HEK293 (cell line): Measurements from ENCODE around the gene NSMCE1.

Source experiments
- CTCF ChIA-PET: fragments of 350-600 bp; formaldehyde crosslinking; extraction: SDS; loops from one replicate; lab custom pipeline; 2021; ENCODE audit warnings: antibody characterized with exemption; lab: Yijun Ruan, JAX
- POLR2A ChIA-PET: fragments of 300-600 bp; formaldehyde crosslinking; extraction: SDS; loops from one replicate; lab custom pipeline; 2020; ENCODE audit warnings: antibody characterized with exemption, inconsistent platforms; lab: Yijun Ruan, JAX
- H3K27ac ChIP-seq: fragments of 200-500 bp; sonication (Bioruptor generic); 2 replicates; pipeline ENCODE4 v1.5.1; 2014; ENCODE audit warnings: low read depth, low read length, control low read depth, inconsistent platforms; ENCODE audit errors: extremely low read depth
- H3K36me3 ChIP-seq, 2 experiments: fragments of 200-500 bp in 1 of 2; sonication (Bioruptor generic) in 1 of 2; 1 replicate in 1 of 2; 2 replicates in 1 of 2; pipeline ENCODE4 v1.5.1; 2014 to 2017; ENCODE audit warnings: inconsistent platforms in 2 of 2, low read length in 2 of 2; ENCODE audit not compliant: control insufficient read depth in 2 of 2, insufficient read depth in 1 of 2
- H3K4me1 ChIP-seq: fragments of 200-500 bp; sonication (Bioruptor generic); 2 replicates; pipeline ENCODE4 v1.5.1; 2014; ENCODE audit warnings: mild to moderate bottlenecking, low read length, inconsistent platforms; ENCODE audit not compliant: control insufficient read depth, insufficient read depth
- H3K4me3 ChIP-seq: 2 replicates; pipeline ENCODE4 v1.5.1; 2011; ENCODE audit warnings: low read depth, mild to moderate bottlenecking, control low read depth, low read length, moderate library complexity
- H3K9me3 ChIP-seq: fragments of 200-500 bp; sonication (Bioruptor generic); 2 replicates; pipeline ENCODE4 v1.5.1; 2014; ENCODE audit warnings: low read depth, low read length, inconsistent platforms; ENCODE audit not compliant: control insufficient read depth, insufficient read depth
- HOXC10 ChIP-seq: sonication (generic); formaldehyde crosslinking; IDR thresholded peaks from 2 replicates; pipeline ENCODE4 v1.8.1; 2023; ENCODE audit warnings: mild to moderate bottlenecking, missing genetic modification reagents
- KLF1 ChIP-seq: fragments of 450-650 bp; formaldehyde crosslinking; IDR thresholded peaks from 2 replicates; pipeline ENCODE4 v1.5.1; 2016; ENCODE audit warnings: missing biosample characterization, missing genetic modification characterization
- MEIS1 ChIP-seq: sonication (generic); formaldehyde crosslinking; IDR thresholded peaks from 2 replicates; pipeline ENCODE4 v1.8.1; 2022; ENCODE audit warnings: missing genetic modification reagents, mild to moderate bottlenecking, borderline replicate concordance
- RBAK ChIP-seq: fragments of 450-650 bp; formaldehyde crosslinking; IDR thresholded peaks from 2 replicates; pipeline ENCODE4 v1.5.1; 2016; ENCODE audit warnings: missing biosample characterization, missing genetic modification characterization
- SP3 ChIP-seq: fragments of 450-650 bp; formaldehyde crosslinking; IDR thresholded peaks from 2 replicates; pipeline ENCODE4 v1.5.1; 2016; ENCODE audit warnings: missing biosample characterization, missing genetic modification characterization
- WT1 ChIP-seq: fragments of 450-650 bp; formaldehyde crosslinking; IDR thresholded peaks from 2 replicates; pipeline ENCODE4 v1.5.1; 2016; ENCODE audit warnings: missing biosample characterization, missing genetic modification characterization
- ZBTB1 ChIP-seq: fragments of 450-650 bp; formaldehyde crosslinking; IDR thresholded peaks from 2 replicates; pipeline ENCODE4 v1.5.1; 2016; ENCODE audit warnings: missing biosample characterization, missing genetic modification characterization
- ZBTB48 ChIP-seq: fragments of 450-650 bp; formaldehyde crosslinking; IDR thresholded peaks from 2 replicates; pipeline ENCODE4 v1.5.1; 2016; ENCODE audit warnings: missing biosample characterization, missing genetic modification characterization
- ZNF121 ChIP-seq: fragments of 450-650 bp; formaldehyde crosslinking; IDR thresholded peaks from 2 replicates; pipeline ENCODE4 v1.5.1; 2016; ENCODE audit warnings: missing biosample characterization, missing genetic modification characterization
- ZNF146 ChIP-seq: fragments of 450-650 bp; formaldehyde crosslinking; IDR thresholded peaks from 2 replicates; pipeline ENCODE4 v1.5.1; 2016; ENCODE audit warnings: missing biosample characterization, missing genetic modification characterization
- ZNF184 ChIP-seq: fragments of 450-650 bp; IDR thresholded peaks from 2 replicates; pipeline ENCODE4 v1.5.1; 2018; ENCODE audit warnings: missing biosample characterization, mild to moderate bottlenecking, missing genetic modification characterization
- ZNF248 ChIP-seq: fragments of 450-650 bp; formaldehyde crosslinking; IDR thresholded peaks from 2 replicates; pipeline ENCODE4 v1.5.1; 2017; ENCODE audit warnings: missing biosample characterization, missing genetic modification characterization
- ZNF501 ChIP-seq: fragments of 450-650 bp; formaldehyde crosslinking; IDR thresholded peaks from 2 replicates; pipeline ENCODE4 v1.5.1; 2016; ENCODE audit warnings: missing biosample characterization, missing genetic modification characterization
- ZNF561 ChIP-seq: fragments of 450-650 bp; IDR thresholded peaks from 2 replicates; pipeline ENCODE4 v1.5.1; 2018; ENCODE audit warnings: missing biosample characterization, missing genetic modification characterization, borderline replicate concordance
- ZNF600 ChIP-seq: fragments of 450-650 bp; formaldehyde crosslinking; IDR thresholded peaks from 2 replicates; pipeline ENCODE4 v1.5.1; 2016; ENCODE audit warnings: missing biosample characterization, missing genetic modification characterization
- ZNF624 ChIP-seq: fragments of 450-650 bp; formaldehyde crosslinking; IDR thresholded peaks from 2 replicates; pipeline ENCODE4 v1.5.1; 2017; ENCODE audit warnings: missing biosample characterization, missing genetic modification characterization
- ZNF626 ChIP-seq: fragments of 450-650 bp; sonication (Bioruptor Pico); formaldehyde crosslinking; IDR thresholded peaks from 2 replicates; pipeline ENCODE4 v1.5.1; 2018; ENCODE audit warnings: missing biosample characterization, missing genetic modification characterization, inconsistent platforms
- ZNF76 ChIP-seq: fragments of 450-650 bp; formaldehyde crosslinking; IDR thresholded peaks from 2 replicates; pipeline ENCODE4; 2016; ENCODE audit warnings: low read depth, missing biosample characterization, missing genetic modification characterization, borderline replicate concordance
- ZNF791 ChIP-seq: fragments of 450-650 bp; formaldehyde crosslinking; IDR thresholded peaks from 2 replicates; pipeline ENCODE4 v1.5.1; 2016; ENCODE audit warnings: missing biosample characterization, missing genetic modification characterization
- ZNF837 ChIP-seq: fragments of 450-650 bp; formaldehyde crosslinking; IDR thresholded peaks from 2 replicates; pipeline ENCODE4 v1.5.1; 2016; ENCODE audit warnings: missing biosample characterization, missing genetic modification characterization
- ZSCAN16 ChIP-seq: fragments of 450-650 bp; formaldehyde crosslinking; IDR thresholded peaks from 2 replicates; pipeline ENCODE4 v1.5.1; 2016; ENCODE audit warnings: missing biosample characterization, missing genetic modification characterization
- TF ChIP-seq, protein P1 (sequence below): fragments of 450-650 bp; formaldehyde crosslinking; IDR thresholded peaks from 2 replicates; pipeline ENCODE4 v1.5.1; 2016; ENCODE audit warnings: missing biosample characterization, missing genetic modification characterization
- TF ChIP-seq, protein P2 (sequence below): fragments of 450-650 bp; formaldehyde crosslinking; IDR thresholded peaks from 2 replicates; pipeline ENCODE4 v1.5.1; 2016; ENCODE audit warnings: missing biosample characterization, missing genetic modification characterization

The NSMCE1 gene

DNA sequence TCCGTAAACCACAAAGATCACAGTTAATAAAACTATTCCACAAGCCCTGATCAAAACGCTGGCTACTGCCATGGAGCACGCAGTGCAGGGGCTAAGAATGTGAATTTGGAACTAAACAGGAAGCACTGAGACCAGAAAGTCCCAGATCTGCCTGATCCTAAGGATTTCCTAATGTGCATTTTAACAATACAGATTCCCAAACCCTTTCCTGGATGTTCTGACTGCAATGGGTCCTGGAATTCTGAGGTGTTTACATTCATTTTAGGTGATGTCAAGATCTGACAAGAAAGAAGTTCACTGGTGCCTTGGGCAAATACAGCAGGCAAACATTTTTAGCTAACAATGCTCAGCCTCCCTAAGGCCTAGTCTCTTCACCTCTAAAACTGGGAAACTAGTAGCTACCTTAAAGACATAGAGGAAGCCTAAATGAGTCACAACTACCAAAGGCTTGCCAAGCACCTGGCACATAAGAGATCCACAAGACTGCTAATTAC, 10.3 kb downstream of the NSMCE1 start (continued):
- TF ChIP-seq, protein P1, sequence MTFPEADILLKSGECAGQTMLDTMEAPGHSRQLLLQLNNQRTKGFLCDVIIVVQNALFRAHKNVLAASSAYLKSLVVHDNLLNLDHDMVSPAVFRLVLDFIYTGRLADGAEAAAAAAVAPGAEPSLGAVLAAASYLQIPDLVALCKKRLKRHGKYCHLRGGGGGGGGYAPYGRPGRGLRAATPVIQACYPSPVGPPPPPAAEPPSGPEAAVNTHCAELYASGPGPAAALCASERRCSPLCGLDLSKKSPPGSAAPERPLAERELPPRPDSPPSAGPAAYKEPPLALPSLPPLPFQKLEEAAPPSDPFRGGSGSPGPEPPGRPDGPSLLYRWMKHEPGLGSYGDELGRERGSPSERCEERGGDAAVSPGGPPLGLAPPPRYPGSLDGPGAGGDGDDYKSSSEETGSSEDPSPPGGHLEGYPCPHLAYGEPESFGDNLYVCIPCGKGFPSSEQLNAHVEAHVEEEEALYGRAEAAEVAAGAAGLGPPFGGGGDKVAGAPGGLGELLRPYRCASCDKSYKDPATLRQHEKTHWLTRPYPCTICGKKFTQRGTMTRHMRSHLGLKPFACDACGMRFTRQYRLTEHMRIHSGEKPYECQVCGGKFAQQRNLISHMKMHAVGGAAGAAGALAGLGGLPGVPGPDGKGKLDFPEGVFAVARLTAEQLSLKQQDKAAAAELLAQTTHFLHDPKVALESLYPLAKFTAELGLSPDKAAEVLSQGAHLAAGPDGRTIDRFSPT (tag by site-specific recombination), result no peak

DNA sequence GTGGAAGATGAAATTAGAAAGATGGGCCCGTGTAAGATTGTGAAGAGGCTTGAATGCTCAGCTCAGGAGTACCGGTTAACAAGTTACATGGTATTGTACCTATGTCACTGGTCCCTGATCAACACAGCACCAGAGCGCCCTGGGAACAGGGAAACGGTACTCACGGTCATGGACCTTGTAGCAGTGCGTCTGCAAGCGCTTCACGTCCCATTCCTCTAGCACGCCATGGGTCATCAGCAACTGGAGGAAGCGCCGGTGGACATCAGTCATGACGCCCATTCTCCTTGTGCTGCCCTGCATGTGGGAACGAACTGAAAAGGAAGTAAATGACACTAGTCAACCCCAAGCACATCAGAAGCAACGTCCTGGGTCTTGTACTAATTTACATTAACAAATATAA, 11.3 kb downstream of the NSMCE1 start:
- TF ChIP-seq ZBTB1 (tag by site-specific recombination), result no peak
- no peak for TF ChIP-seq ZNF837
- TF ChIP-seq WT1 (tag by site-specific recombination), result no peak
- no peak for TF ChIP-seq ZNF600 (tag by site-specific recombination)
- TF ChIP-seq RBAK, result no peak
- TF ChIP-seq ZNF624 (tag by site-specific recombination), result no peak
- TF ChIP-seq, protein P2, sequence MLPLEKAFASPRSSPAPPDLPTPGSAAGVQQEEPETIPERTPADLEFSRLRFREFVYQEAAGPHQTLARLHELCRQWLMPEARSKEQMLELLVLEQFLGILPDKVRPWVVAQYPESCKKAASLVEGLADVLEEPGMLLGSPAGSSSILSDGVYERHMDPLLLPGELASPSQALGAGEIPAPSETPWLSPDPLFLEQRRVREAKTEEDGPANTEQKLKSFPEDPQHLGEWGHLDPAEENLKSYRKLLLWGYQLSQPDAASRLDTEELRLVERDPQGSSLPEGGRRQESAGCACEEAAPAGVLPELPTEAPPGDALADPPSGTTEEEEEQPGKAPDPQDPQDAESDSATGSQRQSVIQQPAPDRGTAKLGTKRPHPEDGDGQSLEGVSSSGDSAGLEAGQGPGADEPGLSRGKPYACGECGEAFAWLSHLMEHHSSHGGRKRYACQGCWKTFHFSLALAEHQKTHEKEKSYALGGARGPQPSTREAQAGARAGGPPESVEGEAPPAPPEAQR (tag by site-specific recombination), result no peak
- TF ChIP-seq ZNF501 (tag by site-specific recombination), result no peak
- no peak for TF ChIP-seq SP3 (tag by site-specific recombination)
- no peak for TF ChIP-seq ZNF561
- no peak for TF ChIP-seq ZBTB48
- TF ChIP-seq ZNF791 (tag by site-specific recombination), result no peak
- TF ChIP-seq ZNF184, result no peak
- no peak for TF ChIP-seq ZSCAN16 (tag by site-specific recombination)
- TF ChIP-seq MEIS1 (CRISPR knock-in tag), result no peak
- TF ChIP-seq HOXC10 (CRISPR knock-in tag), result no peak
- TF ChIP-seq ZNF626 (tag by site-specific recombination), result no peak
- CTCF ChIA-PET, result interaction anchor here (0.6 kb wide), 1 partner anchor 26 kb away, joined by 3 read pairs; no protein-coding TSS in a partner anchor
- POLR2A ChIA-PET, result no interaction called here
- Histone ChIP-seq H3K4me1 (no peaks in the 10 kb centered on the region), H3K27ac (no peak overlapping the region), H3K4me3 (no peak overlapping the region), H3K9me3 (no peaks in the 10 kb centered on the region), H3K36me3 (peaks cover 0 to 26% of the 10 kb centered on the region in 2 experiments)

DNA sequence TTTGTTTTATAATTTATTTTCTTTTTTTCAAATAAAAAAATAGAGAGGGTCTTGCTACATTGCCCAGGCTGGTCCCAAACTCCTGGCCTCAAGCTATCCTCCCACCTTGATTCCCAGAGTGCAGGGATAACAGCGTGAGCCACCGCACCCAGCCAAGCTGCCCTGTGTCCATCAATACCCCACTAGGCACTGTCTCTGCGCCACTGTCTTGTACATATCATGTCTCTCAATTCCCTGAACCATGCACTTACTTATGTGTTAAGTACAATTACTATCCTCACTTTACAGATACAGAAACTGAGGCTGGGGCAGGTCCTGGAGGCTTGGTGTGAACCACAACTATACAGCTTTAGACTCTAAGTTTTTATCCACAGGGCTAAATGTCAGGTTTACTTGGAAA, 11.7 kb downstream of the NSMCE1 start:
- no peaks in the 10 kb centered on the region for H3K4me1 ChIP-seq
- H3K27ac ChIP-seq, result no peak overlapping the region
- H3K36me3 ChIP-seq, result peaks cover 0 to 26% of the 10 kb centered on the region in 2 experiments
- H3K9me3 ChIP-seq, result no peaks in the 10 kb centered on the region
- POLR2A ChIA-PET, result no interaction called here
- CTCF ChIA-PET, result interaction anchor here (0.6 kb wide), 1 partner anchor 26 kb away, joined by 3 read pairs; no protein-coding TSS in a partner anchor
- H3K4me3 ChIP-seq, result no peak overlapping the region
- TF ChIP-seq ZNF248 (tag by site-specific recombination), result no peak
- no peak for TF ChIP-seq ZNF146 (tag by site-specific recombination)
- TF ChIP-seq KLF1 (tag by site-specific recombination), result no peak
- 0 out of 2 replicates have a peak, but pooled peaks have one; percentile 34 for TF ChIP-seq ZNF121 (tag by site-specific recombination)
- TF ChIP-seq ZNF76 (tag by site-specific recombination), result no peak
